Keratinocyte (primary cell): ENCODE data around the gene CENATAC.

ENCODE experiments used
- EZH2 ChIP-seq: IDR thresholded peaks from one replicate; pipeline ENCODE4 v1.6.1; 2012; ENCODE audit warnings: inconsistent platforms, mild to moderate bottlenecking, low read length, moderate library complexity
- TF ChIP-seq, protein P1 (sequence below), 3 experiments: IDR thresholded peaks in 1 of 3; conservative IDR thresholded peaks in 1 of 3; optimal IDR thresholded peaks in 1 of 3; 2 replicates in 2 of 3; 3 replicates in 1 of 3; pipeline versions ENCODE3 to v1.5.1; 2011; ENCODE audit warnings: low read length in 3 of 3, mild to moderate bottlenecking in 3 of 3, moderate library complexity in 2 of 3, control low read depth in 1 of 3, inconsistent platforms in 1 of 3; ENCODE audit not compliant: insufficient read depth in 2 of 3; ENCODE audit errors: extremely low read depth in 1 of 3

DNA sequence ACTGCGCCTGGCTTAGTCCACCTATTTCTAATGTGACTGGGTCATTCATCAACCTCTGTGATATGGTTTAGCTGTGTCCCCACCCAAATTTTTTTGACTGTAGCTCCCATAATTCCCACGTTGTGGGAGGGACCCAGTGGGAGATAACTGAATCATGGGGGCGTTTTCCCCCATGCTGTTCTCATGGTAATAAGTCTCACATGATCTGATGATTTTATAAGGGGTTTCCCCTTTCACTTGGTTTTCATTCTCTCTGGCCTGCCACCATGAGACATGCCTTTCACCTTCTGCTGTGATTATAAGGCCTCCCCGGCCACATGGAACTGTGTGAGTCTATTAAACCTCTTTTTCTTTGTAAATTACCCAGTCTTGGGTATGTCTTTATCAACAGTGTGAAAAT lies 8.7 kb downstream of the CENATAC start:
- TF ChIP-seq, protein P1, sequence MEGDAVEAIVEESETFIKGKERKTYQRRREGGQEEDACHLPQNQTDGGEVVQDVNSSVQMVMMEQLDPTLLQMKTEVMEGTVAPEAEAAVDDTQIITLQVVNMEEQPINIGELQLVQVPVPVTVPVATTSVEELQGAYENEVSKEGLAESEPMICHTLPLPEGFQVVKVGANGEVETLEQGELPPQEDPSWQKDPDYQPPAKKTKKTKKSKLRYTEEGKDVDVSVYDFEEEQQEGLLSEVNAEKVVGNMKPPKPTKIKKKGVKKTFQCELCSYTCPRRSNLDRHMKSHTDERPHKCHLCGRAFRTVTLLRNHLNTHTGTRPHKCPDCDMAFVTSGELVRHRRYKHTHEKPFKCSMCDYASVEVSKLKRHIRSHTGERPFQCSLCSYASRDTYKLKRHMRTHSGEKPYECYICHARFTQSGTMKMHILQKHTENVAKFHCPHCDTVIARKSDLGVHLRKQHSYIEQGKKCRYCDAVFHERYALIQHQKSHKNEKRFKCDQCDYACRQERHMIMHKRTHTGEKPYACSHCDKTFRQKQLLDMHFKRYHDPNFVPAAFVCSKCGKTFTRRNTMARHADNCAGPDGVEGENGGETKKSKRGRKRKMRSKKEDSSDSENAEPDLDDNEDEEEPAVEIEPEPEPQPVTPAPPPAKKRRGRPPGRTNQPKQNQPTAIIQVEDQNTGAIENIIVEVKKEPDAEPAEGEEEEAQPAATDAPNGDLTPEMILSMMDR (optimal IDR thresholded peaks at IDR 0.05 in 1 of 3, IDR thresholded peaks at IDR 0.05 in 1 of 3, conservative IDR thresholded peaks at IDR 0.05 in 1 of 3; ENCODE audit: extremely low read depth in 1 of 3, insufficient read depth in 2 of 3, low read length in 3 of 3) = no peak
- TF ChIP-seq EZH2 = no peak
